Measurements from ENCODE around the gene PHF19.

Gene PHF19

DNA sequence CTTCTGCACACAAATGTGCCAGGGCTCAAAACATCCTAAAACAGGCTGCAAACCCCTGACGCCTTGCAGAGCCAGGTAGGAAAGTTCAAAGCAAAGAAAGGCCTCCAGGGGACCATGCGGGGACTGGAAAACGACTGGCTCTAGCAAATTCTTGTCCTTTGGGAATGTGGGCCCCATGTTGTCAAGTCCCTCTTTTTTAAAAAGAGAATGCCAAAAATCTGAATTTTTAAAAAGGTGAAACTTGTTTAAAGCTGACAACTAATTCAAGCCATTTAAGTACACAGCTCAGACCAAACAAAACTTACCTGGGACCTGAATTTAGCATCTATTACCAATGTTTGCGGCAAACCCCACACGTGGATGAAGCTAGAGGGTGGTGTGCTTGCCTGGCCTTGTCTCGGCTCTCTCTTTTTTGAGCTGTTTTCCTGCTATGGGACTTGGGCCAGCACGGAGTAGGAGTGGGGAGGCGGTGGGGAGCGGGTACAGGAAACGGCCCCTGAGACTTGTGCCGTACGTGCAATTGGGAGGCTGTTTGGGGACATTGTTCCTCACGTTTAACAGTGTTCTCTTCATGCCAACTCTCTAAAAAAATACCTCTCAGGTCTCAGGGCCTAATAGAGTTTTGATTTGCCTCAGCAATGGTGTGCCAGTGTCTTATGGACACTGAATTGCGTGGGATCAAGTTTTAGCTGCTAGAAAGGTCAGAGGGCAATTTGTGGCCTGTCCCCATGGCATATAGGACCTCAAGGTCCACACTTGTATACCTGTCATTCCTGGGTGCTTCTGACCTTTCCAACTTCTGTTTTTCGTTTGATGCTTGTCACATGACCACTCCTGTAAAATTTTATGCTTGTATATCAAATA is 15.1 kb upstream of the PHF19 start:
- DNase-seq = no peak

DNA sequence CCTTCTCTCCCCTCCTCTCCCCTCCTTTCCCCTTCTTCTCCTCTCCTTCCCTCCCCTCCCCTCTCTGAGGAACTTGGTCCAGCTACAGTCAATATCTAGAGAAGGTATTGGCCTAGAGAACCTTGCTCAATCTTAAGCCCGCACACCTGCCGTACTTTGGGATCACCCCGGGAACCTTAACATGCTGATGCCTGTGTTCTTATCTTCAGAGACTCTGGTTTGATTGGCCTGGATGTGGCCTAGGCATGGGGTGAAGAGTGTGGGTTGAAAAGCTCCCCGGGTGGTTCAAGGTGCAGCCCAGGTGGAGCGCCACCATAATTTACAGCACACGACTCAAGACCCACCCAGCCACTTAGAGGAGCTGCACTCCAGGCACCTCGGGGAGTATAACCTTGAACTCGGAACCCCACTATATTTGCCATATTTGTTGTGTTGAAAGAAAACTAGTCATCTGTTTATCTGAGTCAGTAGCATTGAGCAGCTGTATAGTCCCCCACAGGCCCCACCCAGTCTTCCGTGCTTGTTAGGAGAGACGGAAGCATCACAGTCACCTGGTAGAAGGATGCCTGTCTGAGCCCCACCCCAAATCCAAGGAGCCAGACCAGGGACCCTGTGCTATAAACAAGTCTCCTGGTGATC is 14.4 kb upstream of the PHF19 start:
- no peak for DNase-seq

DNA sequence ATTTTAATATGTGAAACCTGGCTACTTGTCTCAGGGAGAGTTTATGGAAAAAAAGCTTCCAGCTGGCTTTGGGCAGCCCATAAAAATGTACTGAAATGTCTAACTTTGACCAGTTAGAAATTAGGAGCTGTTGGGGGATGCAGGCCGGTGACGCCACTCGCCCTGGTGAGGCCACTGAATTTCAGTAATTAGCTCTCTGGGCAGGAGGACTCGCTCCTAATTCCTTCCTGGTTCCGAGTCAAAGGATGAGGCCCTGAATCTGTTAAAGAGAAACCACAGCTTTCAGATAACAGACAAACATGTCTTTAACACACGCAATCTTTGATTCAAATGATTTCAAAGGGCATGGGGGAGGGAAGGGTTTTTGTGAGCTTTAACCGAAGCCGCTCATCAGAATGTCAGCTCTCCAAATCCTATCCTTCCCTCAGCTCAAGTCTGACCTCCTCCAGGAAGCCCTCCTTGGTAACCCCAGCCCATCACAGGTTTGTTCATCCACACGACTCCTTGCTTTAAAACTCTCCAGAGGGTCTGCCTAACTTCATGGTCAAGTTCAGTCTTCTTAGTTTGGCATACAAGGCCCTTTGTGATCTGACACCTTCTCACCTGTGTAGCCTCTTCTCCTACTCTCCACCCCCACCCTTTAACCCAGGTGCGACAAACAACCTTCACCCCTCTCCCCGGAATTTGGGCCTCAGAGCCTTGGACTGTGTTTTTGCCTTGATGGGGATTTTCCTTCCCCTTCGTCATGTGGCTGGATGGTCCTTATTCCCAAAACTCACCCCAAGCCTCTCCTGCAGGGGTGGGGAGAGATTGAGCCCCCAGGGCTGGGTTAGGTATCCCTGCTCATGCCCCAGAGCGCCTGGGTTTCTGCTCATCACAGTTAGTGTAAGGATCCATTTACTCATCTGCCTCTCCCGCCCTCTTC is 13.6 kb upstream of the PHF19 start:
- DNase-seq = no peak

DNA sequence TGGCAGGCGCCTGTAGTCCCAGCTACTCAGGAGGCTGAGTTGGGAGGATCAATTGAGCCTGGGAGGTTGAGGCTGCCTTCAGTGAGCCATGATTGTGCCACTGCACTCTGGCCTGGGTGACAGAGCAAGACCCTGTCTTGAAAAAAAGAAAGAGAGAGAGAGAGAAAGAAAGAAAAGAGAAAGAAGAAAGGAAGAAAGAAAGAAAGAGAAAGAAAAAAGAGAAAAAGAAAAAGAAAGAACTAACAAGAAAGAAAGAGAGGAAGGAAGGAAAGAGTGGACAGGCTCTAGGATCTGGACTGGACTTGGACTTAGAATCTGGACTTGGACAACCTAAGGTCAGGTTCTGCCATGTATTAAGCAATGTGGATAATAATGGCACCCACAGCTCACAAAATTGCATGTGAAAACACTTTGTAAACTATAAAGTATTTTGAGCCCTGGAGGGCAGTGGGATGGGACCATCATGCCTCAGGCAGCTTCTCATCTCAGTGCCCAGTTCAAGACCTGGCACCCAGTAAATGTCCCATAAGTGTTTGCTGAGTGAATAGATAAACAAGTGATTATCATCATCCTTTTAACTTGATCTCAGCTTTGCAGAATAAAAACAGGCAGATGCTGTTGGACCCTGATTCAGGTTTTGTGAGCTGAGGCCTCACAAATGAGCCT is 12.8 kb upstream of the PHF19 start:
- DNase-seq = peak; percentile 16

DNA sequence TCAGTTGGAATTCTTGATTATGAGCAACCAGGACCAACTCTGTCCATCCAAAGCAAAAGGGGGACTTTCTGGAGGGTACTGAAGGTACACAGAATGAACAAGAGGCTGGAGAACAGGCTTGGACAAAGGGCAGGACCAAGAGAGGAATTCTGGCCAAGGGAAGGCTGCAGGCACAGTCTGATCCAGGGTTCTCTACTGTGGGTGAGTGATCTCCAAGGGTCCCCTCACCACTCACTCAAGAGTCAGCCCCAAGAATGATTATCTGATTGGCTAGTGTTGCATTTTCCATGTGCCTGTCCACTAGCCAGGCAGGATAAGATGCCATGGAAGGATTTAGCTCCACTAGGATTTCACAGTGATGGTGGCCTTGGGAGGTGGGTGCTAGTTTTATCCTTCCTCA is 11.6 kb upstream of the PHF19 start:
- no peak for DNase-seq

DNA sequence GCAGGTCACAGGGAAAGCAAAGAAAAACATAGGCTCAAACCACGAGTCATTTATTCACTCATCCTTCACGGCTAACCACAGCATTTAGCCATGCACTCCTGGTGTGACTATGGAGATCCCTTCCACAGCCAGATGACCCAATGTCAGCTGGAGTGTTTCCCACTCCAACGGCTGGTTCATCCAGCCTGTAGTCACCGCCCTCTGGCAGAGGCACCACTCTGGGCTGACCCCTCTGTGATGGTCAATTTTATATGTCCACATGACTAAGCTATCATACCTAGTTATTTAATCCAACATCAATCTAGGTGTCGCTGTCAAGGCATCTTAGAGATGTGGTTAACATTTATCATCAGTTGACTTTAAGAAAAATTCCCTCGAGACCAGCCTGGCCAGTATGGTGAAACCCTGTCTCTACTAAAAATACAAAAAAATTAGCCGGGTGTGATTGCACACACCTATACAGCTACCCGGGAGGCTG is 9.5 kb upstream of the PHF19 start:
- DNase-seq = no peak

DNA sequence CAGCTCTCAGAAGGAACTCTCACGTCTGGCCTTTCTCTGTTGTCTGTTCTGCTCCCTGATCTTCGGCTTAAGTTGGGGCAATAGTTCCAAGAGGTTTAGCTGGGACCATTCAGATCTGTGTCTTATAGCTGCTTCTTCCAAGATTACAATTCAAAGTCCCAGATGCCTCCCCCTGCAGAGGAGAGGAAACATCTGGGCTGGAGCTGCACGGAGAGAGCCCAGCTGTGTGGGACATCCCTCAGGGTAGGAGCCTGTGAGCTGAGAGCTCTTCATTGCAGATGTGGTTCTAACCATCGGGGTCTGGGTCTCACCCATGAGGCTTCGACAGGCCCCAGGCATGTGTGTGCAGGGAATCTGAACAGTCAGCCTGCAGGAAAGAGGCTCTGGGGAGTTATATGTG is 9.0 kb upstream of the PHF19 start:
- no peak for DNase-seq

DNA sequence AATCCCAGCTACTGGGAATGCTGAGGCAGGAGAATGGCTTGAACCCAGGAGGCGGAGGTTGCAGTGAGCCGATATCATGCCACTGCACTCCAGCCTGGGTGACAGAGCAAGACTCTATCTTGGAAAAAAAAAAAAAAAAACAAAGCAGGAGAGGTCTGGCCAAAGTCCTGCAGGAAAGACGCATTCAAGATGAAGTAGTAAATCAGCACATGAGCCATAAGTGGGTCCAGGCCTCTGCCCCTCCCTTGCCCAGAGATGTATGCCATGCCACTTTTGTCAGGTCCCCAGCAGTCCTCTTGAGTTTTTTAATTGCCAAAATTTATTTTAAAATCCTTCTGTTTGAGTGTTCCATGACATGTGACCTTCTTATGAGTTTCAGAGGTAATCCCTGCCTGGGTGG is 8.5 kb upstream of the PHF19 start:
- no peak for DNase-seq

DNA sequence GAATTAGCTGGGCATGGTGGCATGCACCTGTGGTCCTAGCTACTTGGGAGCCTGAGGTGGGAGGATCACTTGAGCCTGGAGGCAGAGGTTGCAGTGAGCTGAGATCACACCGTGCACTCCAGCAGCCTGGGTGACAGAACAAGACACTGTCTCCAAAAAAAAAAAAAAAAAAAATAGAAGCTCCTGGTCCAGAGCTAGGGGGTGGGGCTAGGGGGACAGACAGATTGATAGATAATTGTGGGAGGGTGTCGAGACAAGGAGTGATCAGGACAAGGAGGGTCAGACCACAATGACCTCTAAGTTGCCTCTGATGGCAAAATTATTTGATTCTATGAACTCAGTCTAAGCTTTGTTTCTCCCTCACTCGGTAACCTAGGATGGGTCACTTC is 6.6 kb upstream of the PHF19 start:
- no peak for DNase-seq

DNA sequence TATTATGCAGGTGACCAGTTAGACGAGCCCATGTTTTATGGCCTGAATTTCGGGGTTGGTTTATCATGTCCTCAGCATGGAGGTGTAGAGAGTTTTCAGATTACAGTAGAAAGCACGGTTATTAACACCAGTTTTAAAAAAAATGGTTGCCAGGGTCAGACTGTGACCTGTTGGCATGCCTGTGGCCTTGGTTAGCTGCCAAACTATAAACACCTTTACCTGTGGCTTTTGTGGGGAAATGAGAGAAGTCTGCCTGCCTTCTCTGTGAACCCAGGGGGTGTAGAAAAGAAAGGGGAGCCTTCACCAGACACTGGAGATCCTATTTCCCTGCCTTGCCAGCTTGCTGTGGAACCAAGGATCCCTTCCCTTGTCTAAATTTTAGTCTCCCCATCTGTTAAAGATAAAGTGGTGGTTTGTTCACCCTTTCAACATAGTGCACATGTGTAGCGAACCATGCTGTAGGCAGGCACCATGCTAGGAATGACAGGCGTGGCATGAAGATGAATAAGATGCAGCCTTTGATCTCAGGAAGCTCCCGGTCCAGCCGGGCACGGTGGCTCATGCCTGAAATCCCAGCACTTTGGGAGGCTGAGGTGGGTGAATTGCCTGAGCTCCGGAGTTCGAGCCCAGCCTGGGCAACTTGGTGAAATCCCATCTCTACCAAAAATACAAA is 6.1 kb upstream of the PHF19 start:
- peak; percentile 87 for DNase-seq

DNA sequence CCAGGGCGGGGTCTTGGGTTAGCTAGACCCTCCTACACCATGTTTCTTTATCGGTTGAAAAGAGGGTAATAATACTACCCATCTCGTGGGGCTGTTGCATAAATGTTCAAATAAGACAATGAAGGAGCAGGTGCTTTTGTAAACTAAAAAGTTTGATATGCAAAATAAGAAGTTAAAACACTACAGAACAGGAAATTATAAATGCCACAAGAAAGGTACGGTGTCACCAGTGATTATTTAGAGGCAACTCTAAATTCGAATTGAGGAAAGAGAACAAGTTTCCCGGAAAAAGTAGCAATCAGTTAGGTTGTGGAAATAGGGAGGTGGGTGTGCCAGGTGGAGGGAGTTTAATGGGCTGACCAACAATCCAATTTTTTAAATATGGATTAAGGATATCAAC is 2.5 kb upstream of the PHF19 start:
- DNase-seq = no peak

DNA sequence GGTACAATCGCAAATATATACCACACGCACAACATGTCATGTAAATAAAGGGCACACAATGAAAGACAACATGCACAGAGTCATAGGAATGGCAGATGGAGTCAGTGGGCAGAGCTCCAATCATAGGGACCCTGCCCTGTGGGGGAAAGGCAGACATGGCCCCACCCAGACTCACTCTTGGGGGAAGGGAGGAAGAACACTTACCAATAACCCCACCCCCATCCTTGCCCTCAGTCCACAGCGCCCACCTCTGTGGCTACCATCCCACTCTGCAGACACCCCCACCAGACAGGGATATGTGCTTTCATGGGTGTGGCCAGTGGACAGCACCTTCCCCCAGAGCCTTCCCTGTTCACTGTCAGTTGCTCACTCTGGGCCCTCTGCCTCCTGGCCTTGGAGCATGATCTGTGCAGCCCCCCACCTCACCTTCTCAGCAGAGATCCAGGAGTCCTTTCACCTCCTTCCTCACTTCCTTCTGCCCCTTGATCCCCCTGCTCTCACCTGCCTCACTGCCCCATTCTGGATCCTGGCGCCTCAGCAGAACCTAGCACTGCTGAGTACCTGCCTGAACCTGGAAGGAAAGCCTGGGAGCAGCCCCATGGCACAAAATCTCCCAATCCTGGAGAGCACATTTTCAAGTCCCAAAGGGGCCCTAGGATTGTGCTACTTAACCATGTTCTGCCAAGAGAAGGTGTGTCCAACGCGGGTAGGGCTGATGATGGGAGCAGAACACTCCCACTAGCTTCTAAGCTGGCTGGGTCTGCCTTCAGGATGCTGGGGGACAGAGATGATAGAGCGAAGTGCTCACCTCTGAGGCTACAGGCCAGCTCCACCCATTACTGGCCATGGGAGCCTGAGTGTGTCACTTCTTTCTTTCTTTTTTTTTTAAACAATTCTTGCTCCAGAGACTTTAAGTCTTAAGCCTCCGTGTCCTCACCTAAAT is 1.5 kb upstream of the PHF19 start:
- peak; percentile 88 for DNase-seq

DNA sequence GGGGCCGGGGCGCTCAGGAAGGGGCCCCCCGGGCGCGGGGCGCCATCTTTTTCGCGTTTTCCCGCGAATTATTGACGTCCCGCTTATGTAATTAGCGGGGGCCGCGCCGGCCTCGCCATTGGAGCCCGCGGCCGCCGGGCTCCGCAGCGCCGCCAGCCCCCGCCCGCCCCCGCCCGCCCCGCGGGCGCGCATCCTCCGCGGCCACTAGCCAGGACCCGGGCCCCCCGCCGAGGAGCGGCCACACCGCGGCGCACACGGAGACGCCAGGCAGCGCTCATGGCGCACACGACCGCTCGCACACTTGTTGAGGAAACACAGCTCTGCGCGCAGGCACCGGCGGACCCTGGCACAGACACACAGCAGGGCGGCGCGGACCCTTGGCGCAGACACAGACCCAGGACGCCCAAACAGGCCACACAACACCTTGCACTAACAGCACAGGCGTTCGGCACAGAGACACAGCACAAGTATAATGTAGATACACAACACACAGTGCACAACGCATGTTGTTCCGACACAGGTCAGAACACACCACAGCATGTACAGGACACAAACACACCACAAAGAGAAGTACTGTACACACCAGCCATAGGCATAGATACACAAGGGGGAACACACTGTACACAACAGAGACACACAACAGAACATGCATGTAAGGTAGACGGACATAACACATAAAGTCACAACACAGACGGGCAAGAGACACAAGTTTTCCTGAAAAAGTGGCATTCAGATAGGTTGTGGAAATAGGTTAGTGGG is 467 bp upstream of the PHF19 start:
- DNase-seq = peak; percentile 98

DNA sequence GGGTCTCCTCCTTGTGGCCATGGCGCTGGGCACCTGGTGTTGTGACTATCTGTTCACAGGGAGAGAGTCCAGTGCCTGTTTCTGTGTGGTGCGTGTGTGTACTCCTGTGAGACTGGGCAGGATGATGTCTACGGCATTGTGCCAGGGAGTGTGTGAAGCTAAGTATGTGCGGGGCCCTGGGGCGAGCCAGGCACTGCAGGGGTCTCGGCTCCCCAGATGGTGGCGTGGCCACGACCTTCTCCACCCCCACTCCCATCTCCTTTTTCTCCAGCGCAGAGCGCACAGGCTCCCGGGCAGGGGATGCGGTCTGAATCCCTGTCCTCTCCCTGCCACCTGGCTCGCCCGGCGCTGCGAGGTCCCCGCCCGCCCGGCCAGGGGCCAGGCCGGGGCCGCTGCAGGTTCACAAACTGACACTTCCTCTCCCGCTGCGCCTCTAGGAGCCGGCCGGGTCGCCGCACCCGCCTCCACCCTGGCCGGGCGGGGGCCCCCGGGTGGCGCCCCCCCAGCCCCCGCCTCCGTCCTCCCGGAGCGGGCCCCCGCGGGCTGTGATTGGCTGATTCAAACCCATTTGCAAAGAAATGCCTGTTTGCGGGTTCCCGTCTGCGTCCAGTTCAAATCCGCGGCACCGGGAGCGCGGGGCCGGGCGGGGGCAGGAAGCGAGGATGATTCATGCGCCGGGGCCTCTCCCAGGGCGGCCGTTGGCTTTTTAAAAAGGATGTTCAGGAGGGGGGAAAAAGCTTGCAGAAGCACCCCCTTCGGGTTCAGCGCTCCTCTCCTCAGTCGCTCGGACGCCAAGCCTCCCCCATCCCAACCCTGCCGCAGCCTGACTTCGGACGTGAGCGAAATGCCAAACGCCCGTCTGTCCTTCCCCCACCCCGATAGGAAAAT is 790 bp downstream of the PHF19 start:
- DNase-seq = peak; percentile 98

DNA sequence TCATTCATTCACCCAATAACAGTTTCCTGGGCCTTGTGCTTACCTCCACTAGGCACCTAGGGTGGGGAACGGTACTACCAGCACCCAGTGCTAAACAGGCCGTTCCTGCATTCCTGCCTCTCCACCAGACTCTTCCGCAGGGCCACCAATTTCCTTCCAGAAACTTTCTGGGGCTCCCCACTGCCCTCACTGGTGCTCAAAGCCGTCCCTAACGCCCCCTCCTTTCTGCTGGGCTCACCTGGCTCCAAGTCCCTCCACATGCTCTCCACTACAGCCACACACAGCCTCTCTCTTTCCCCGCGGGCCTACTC is 1.4 kb downstream of the PHF19 start:
- DNase-seq = no peak

DNA sequence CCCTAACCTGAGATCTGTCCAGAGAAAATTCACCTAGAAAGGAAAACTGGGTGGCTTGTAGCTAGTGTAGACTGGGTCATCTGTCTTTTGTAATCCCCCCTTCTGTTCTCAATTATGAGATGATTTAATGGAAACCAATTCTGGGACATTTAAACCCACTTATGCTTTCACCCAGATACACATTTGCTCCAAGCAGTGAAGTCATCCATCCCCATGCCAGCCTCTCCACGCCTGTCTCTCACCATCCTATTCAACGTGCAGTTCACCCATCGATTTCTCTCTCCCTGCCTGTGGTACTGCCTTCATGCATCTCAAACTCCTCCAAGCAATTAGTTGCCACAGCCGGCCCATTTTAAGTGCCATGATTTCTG is 1.8 kb downstream of the PHF19 start:
- DNase-seq = peak; percentile 39

DNA sequence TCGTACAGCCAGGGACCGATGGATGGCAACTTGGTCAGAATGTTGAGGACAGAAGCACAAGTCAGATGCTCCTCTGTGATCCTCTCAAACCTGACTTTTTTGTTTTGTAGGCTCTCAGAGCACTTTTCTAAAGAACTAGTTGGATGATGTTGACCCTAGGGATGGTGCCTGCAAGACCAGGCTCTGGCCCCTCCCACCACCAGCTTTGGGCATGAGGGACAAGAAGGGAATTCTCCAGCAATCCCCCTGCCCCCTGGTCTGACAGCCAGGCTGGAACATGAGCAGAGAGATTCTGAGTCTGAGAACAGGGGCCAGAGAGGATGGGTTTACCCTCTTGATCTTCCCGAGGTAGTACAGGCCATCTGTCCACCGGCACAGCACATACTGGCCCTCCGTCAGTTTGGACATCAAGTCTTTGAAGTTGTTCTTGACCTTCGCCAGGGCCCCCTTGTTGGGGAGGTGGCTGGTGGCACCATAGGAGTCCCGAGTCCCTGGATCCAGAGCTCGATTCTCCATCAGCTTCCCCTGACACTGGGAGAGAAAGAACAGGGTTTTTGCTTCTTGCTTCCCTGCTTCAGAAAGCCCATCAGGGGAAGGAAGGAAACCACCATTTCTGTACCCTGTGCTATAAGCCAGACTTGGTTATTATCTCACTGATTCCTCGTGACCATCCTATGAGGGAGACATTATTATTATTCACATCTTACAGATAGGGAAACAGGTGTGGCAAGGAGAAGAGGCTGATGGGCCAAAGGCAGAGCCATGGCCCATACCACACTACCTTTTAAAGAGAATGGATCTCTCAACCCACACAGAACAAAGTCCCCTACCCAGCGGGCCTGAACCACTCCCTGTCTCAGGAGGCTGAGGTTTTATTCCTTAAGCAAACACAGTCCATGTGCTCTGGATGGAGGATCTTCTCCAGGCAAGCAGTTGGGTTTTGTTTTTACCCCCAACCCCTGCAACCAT is 2.5 kb downstream of the PHF19 start:
- peak; percentile 39 for DNase-seq

DNA sequence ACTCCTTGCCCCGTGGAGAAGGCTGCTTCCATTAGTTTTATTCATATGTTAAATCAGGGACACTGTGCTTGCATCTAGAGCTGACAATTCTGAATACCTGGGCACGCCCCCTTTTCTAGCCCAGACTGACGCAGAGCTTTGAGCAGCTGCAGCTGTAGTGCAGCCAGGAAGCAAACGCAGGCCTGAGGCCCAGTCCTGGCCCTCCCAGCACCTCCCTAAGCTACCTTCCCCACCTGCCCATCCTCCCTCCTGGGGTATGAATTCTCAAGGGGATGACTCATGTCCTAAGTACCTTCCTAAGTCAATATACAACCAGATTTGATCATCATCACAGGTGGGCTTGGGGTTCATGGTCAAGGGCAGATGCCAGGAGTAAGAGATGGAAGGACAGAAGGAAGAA is 3.5 kb downstream of the PHF19 start:
- DNase-seq = peak; percentile 73
